Activated CD4-positive, alpha-beta memory T cell treated with anti-CD3 and anti-CD28 coated beads, Interleukin-2, amount 10 ng/mL, durations not matched to agents 7 days and 5 days (primary cell): ENCODE results near the gene CLEC10A. TPM values are rescaled to one million over a fixed set of nuclear protein-coding genes. Genes with fewer than 3 reads are reported as not detected.

Source experiments
- CTCF ChIA-PET: fragments of 350-600 bp; sonication (Branson Sonifier 250); formaldehyde crosslinking; loops from one replicate; lab custom pipeline; 2021; ENCODE audit warnings: antibody characterized with exemption, inconsistent platforms; lab: Charles Lee
- POLR2A ChIA-PET: fragments of 350-600 bp; sonication (Branson Sonifier 250); formaldehyde crosslinking; loops from one replicate; lab custom pipeline; 2021; ENCODE audit warnings: antibody characterized with exemption; lab: Charles Lee
- DNase-seq: peaks from one replicate; pipeline ENCODE4 v3.0.0-alpha.2; 2020
- H3K27ac Mint-ChIP-seq: one replicate; pipeline ENCODE4 v1.8.0; 2021; ENCODE audit warnings: mild to moderate bottlenecking, mixed read lengths
- H3K27me3 Mint-ChIP-seq: one replicate; pipeline ENCODE4 v1.8.0; 2021; ENCODE audit warnings: mixed read lengths
- H3K36me3 Mint-ChIP-seq: one replicate; pipeline ENCODE4 v1.8.0; 2021; ENCODE audit warnings: low read depth, mixed read lengths
- H3K4me1 Mint-ChIP-seq: one replicate; pipeline ENCODE4 v1.8.0; 2021; ENCODE audit warnings: mixed read lengths
- H3K4me3 Mint-ChIP-seq: one replicate; pipeline ENCODE4 v1.8.0; 2021; ENCODE audit warnings: mild to moderate bottlenecking, mixed read lengths
- H3K9me3 Mint-ChIP-seq: one replicate; pipeline ENCODE4 v1.8.0; 2021; ENCODE audit warnings: mixed read lengths
- total RNA-seq, 2 experiments: library from RNA; stranded (reverse); gene quantifications; one replicate each; pipeline ENCODE4 v1.2.3, GENCODE V29; 2021

Gene CLEC10A
- total RNA-seq, 2 experiments from 2014 or later = not detected

- DNase-seq = no peak
- no peaks in the 10 kb centered on the region for H3K9me3 Mint-ChIP-seq
- CTCF ChIA-PET = interaction anchor here (0.5 kb wide), 1 partner anchor 77 kb away, joined by 3 read pairs; no protein-coding TSS in a partner anchor
- H3K27ac Mint-ChIP-seq = no peak overlapping the region
- H3K4me3 Mint-ChIP-seq = no peak overlapping the region
- POLR2A ChIA-PET = no interaction called here
- peaks cover 10% of the 10 kb centered on the region for H3K4me1 Mint-ChIP-seq
- H3K36me3 Mint-ChIP-seq = no peaks in the 10 kb centered on the region
- H3K27me3 Mint-ChIP-seq = no peaks in the 10 kb centered on the region
These were observed 33.4 kb upstream of the CLEC10A start for GRCh38 chr17:7113273-7114071.

GRCh38 chr17:7112510-7113108 is 32.6 kb upstream of the CLEC10A start:
- CTCF ChIA-PET = no interaction called here
- Mint-ChIP-seq H3K36me3 (no peaks in the 10 kb centered on the region), H3K27me3 (no peaks in the 10 kb centered on the region), H3K9me3 (no peaks in the 10 kb centered on the region), H3K4me3 (no peak overlapping the region), H3K27ac (no peak overlapping the region), H3K4me1 (peaks cover 10% of the 10 kb centered on the region)
- no peak for DNase-seq
- POLR2A ChIA-PET = no interaction called here

DNA sequence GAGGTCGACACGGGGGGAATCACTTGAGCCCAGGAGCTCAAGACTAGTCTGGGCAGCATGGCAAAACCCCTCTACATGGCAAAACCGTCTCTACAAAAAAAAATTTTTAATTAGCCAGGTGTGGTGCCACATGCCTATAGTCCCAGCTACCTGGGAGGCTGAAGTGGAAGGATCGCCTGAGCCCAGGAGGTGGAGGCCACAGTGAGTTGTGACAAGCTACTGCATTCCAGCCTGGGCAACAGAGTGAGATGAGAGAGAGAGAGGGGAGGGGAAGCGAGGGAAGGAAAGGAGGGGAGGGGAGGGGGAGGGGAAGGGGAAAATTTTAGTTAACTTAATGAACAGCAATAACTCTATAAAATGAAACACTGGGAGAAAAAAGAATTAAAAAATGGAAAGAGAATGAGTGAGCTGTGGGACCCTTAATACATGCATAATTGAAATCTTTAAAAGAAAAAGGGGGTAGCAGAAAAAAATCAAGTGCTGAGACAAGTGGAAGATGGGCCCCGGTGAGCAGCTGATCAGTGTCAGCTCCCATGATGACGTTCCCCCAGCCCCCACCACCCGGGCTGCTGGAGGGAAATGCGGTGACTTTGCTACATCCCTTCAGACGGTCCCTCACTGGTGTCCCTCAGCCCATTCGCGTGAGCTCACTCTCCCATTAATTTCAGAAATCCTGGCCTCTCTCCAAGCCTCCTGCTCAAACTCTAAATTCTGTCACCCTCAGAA is 31.9 kb upstream of the CLEC10A start:
- ChIA-PET POLR2A (no interaction called here), CTCF (interaction anchor here (0.7 kb wide), 1 partner anchor 60 kb away, joined by 3 read pairs; no protein-coding TSS in a partner anchor)
- no peaks in the 10 kb centered on the region for H3K36me3 Mint-ChIP-seq
- no peak overlapping the region for H3K27ac Mint-ChIP-seq
- DNase-seq = no peak
- no peak overlapping the region for H3K4me3 Mint-ChIP-seq
- peaks cover 2% of the 10 kb centered on the region for H3K27me3 Mint-ChIP-seq
- H3K9me3 Mint-ChIP-seq = no peaks in the 10 kb centered on the region
- H3K4me1 Mint-ChIP-seq = peaks cover 10% of the 10 kb centered on the region

- Mint-ChIP-seq H3K27ac (no peak overlapping the region), H3K27me3 (peaks cover 2% of the 10 kb centered on the region), H3K9me3 (no peaks in the 10 kb centered on the region), H3K36me3 (no peaks in the 10 kb centered on the region), H3K4me3 (no peak overlapping the region), H3K4me1 (peaks cover 10% of the 10 kb centered on the region)
- ChIA-PET POLR2A (no interaction called here), CTCF (no interaction called here)
- no peak for DNase-seq
These were observed 30.7 kb upstream of the CLEC10A start for GRCh38 chr17:7110617-7111306.

- ChIA-PET POLR2A (no interaction called here), CTCF (no interaction called here)
- H3K4me3 Mint-ChIP-seq = no peak overlapping the region
- no peaks in the 10 kb centered on the region for H3K9me3 Mint-ChIP-seq
- no peak overlapping the region for H3K27ac Mint-ChIP-seq
- no peaks in the 10 kb centered on the region for H3K36me3 Mint-ChIP-seq
- no peak for DNase-seq
- H3K4me1 Mint-ChIP-seq = peaks cover 10% of the 10 kb centered on the region
- H3K27me3 Mint-ChIP-seq = peaks cover 2% of the 10 kb centered on the region
These were observed 29.6 kb upstream of the CLEC10A start for GRCh38 chr17:7109461-7110322.

GRCh38 chr17:7108981-7109380 is 28.9 kb upstream of the CLEC10A start:
- H3K4me1 Mint-ChIP-seq = peaks cover 10% of the 10 kb centered on the region
- ChIA-PET POLR2A (no interaction called here), CTCF (no interaction called here)
- H3K27me3 Mint-ChIP-seq = peaks cover 2% of the 10 kb centered on the region
- no peaks in the 10 kb centered on the region for H3K9me3 Mint-ChIP-seq
- no peaks in the 10 kb centered on the region for H3K36me3 Mint-ChIP-seq
- H3K4me3 Mint-ChIP-seq = no peak overlapping the region
- H3K27ac Mint-ChIP-seq = no peak overlapping the region
- DNase-seq = no peak

DNA sequence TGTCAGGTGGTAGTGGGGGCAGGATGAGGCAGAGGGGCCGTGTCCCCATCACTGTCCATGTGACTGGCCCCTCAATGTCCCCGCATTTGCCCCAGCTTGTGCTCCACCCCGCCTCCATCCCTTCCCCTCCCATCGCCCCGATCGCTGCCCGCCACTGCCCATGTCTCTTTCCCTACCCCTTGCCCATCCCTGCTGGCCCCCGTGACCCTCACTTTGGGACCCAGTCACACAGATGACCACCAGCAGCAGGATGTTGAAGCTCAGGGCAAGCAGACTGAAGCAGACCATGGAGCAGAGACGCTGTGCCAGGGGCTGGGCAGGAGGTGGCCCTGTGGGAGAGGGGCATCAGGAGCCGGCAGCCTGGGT is 28.5 kb upstream of the CLEC10A start:
- ChIA-PET CTCF (no interaction called here), POLR2A (no interaction called here)
- Mint-ChIP-seq H3K27me3 (peaks cover 2% of the 10 kb centered on the region), H3K27ac (no peak overlapping the region), H3K4me3 (no peak overlapping the region), H3K9me3 (no peaks in the 10 kb centered on the region), H3K36me3 (no peaks in the 10 kb centered on the region), H3K4me1 (peaks cover 10% of the 10 kb centered on the region)
- DNase-seq = no peak

GRCh38 chr17:7107795-7108559 is 27.9 kb upstream of the CLEC10A start:
- no peak overlapping the region for H3K4me3 Mint-ChIP-seq
- ChIA-PET POLR2A (no interaction called here), CTCF (no interaction called here)
- DNase-seq = no peak
- peaks cover 7% of the 10 kb centered on the region for H3K27me3 Mint-ChIP-seq
- H3K9me3 Mint-ChIP-seq = no peaks in the 10 kb centered on the region
- no peaks in the 10 kb centered on the region for H3K36me3 Mint-ChIP-seq
- H3K4me1 Mint-ChIP-seq = peaks cover 10% of the 10 kb centered on the region
- H3K27ac Mint-ChIP-seq = no peak overlapping the region

- no peak overlapping the region for H3K27ac Mint-ChIP-seq
- peaks cover 10% of the 10 kb centered on the region for H3K4me1 Mint-ChIP-seq
- H3K27me3 Mint-ChIP-seq = peaks cover 10% of the 10 kb centered on the region
- no peak for DNase-seq
- H3K4me3 Mint-ChIP-seq = no peak overlapping the region
- no peaks in the 10 kb centered on the region for H3K36me3 Mint-ChIP-seq
- ChIA-PET CTCF (no interaction called here), POLR2A (no interaction called here)
- no peaks in the 10 kb centered on the region for H3K9me3 Mint-ChIP-seq
These were observed 27.1 kb upstream of the CLEC10A start for GRCh38 chr17:7107012-7107754.

- DNase-seq = no peak
- POLR2A ChIA-PET = no interaction called here
- no peak overlapping the region for H3K27ac Mint-ChIP-seq
- H3K4me3 Mint-ChIP-seq = no peak overlapping the region
- H3K36me3 Mint-ChIP-seq = no peaks in the 10 kb centered on the region
- H3K4me1 Mint-ChIP-seq = no peaks in the 10 kb centered on the region
- peaks cover 14% of the 10 kb centered on the region for H3K27me3 Mint-ChIP-seq
- no peaks in the 10 kb centered on the region for H3K9me3 Mint-ChIP-seq
- CTCF ChIA-PET = interaction anchor here (1.8 kb wide), 1 partner anchor 50 kb away, joined by 6 read pairs; no protein-coding TSS in a partner anchor
These were observed 22.4 kb upstream of the CLEC10A start for GRCh38 chr17:7102421-7102820.

- Mint-ChIP-seq H3K36me3 (no peaks in the 10 kb centered on the region), H3K4me3 (no peak overlapping the region), H3K27me3 (peaks cover 14% of the 10 kb centered on the region), H3K4me1 (no peaks in the 10 kb centered on the region), H3K9me3 (no peaks in the 10 kb centered on the region), H3K27ac (no peak overlapping the region)
- DNase-seq = no peak
- POLR2A ChIA-PET = no interaction called here
- CTCF ChIA-PET = interaction anchor here (1.8 kb wide), 1 partner anchor 49 kb away, joined by 6 read pairs; no protein-coding TSS in a partner anchor
These were observed 21.5 kb upstream of the CLEC10A start for GRCh38 chr17:7101531-7101930.
